HUDEP-2 (cell line): ENCODE results near the gene KCNC1.
A peak's percentile ranks its signal among the peaks of the same experiment; 100 is the strongest.

Experiments
- DNase-seq, 76 experiments: peaks; one replicate each; lab custom pipeline; 2025; ENCODE audit not compliant: unreplicated experiment in 76 of 76; lab: John Stamatoyannopoulos, UW

The KCNC1 gene

GRCh38 chr11:17811352-17811751 lies 76.8 kb downstream of the KCNC1 start:
- no peak for DNase-seq

- no peak for DNase-seq
Observed at GRCh38 chr11:17812091-17812864, 77.7 kb downstream of the KCNC1 start.

- no peak for DNase-seq
Observed at GRCh38 chr11:17812865-17813187, 78.2 kb downstream of the KCNC1 start.

DNA sequence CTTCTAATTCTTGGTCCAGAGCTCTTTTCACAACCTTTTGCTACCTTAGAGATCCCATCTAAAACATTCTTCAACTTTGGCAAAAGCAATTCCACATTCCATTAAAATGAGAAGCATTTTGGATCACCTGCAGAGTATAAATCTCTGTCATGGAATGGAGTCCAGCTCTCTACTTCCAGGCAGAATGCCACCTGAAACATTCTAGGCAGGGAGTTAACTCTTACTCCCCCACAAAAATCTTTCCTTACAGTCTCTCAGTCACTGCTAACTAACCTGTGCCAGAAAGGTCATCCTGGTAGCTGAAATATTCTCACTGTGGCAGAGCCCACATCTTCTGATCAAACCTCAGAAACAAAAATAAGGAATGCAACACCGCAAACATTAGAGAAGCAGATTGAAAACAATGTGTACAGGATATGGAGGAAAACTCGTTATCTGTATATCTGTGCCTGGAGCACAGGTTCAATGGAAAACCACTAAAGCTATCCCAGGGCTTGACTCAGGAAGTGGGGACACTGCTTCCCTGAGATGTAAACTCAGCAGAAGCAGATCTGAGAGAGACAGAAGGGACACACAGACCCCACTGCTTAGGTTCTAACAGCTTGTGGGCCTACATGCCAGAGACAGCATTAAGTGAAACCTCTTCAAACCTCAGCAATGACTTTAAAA lies 78.9 kb downstream of the KCNC1 start:
- no peak for DNase-seq

DNA sequence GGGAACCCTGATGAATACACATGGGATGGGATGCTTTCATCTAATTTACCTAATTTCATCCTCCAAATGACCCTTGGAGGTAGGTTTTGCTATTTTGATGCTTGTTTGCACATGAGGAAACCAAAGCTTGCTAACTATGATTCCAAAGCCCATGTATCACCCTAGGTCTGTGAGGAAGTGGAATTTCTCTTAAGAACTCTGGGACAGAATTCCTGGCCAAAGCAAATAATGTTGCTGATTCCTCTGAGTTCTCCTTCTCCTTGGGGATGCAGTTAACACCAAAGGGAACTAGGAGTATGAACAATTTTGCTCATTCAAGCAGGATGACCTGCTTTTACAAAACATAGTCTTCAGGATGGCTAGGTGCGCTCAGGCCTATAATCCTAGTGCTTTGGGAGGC lies 80.0 kb downstream of the KCNC1 start:
- DNase-seq, result no peak

DNA sequence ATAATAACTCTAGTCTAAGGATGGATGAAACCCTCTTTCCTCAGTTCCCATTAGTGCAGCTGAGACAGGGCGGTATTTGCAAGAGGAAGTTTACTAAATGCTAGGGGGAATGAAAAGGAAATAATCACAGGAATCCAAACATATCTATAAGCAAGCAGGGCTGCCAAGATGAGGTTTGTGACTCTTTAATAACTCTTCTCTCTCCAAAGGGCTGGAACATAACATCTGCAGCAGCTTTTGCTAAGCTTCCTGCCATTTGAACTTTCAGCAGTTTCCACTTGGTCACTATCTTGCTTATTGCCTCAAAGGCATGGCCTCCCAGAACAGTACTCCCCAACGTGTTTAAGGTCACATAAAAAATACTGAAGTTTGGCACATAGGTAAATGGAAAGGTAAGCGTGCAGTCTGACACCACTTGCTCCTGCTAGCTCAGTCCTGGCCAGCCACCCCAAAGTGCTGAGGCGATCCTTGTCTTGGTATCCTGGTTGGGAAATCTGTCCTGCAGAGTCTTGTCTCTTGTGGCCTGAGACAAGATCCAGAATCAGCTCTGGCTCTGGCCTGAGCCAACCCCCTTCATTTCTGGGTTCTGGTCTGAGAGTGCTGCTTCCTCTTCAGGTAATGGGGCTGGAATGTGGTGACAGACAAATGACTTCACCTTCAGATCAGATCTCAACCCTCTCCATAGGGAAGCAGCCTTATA lies 81.8 kb downstream of the KCNC1 start:
- DNase-seq, result no peak

GRCh38 chr11:17821648-17822400 lies 87.2 kb downstream of the KCNC1 start:
- DNase-seq, result no peak

- no peak for DNase-seq
Observed at GRCh38 chr11:17822401-17822781, 87.8 kb downstream of the KCNC1 start.

DNA sequence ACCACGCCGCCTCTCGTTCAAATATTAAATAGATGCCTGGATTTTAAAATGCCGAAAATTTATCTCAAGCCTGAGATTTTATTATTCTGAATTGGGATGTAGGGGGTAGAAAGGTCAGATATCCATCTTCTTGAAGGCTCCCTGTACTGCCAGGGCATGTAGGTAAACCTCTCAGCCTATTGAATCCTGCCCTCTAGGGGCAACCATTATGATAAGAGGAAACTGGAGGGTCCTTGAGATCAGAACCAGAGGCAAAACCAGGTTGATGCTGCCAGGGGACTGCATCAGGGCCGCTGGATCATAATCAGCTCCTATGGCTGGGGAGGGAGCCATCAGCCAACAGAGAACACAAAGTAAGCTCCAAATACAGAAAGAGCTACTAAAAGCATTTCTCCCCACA lies 92.4 kb downstream of the KCNC1 start:
- DNase-seq, result no peak

DNA sequence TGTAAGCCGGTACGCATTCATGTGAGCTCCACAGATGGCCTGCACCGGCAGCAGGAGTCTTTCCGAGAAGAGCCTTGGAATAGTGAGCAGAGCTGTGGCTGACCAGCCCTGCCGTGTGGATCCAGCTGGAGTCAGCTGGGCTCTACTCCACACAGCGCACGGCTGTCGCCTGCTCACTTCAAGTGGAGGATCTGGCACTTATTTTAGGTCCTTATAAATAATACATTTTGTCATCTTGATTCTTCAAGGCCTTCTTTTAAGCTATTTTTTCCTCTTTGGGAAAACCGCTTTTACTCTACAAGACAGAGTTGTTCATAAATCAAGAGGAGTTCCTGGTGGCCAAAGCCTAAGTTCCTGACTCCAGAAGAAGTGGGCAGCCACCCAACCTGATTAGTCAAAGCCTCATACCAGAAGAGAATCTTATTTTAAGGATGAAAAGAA lies 93.8 kb downstream of the KCNC1 start:
- no peak for DNase-seq

GRCh38 chr11:17831228-17831627 lies 96.6 kb downstream of the KCNC1 start:
- no peak for DNase-seq

DNA sequence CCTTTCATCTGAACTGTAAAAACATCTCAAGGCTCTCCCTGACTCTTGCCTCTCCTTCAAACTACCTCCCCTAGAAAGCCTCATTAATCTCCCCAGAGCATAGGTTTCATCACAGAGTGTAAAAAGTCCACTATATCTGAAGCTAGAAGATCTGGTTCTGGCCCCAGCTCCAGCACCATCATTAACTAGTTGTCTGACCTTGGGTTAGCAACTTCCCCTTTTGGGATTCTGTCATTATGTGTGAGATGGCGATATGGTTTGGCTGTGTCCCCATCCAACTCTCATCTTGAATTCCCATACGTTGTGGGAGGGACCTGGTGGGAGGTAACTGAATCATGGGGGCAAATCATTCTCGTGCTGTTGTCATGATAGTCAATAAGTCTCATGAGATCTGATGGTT lies 97.3 kb downstream of the KCNC1 start:
- DNase-seq, result peak in 11 of 76 experiments; percentile 1 to 28 (median 8)
